Liver (tissue), 3 donors: Measurements from ENCODE around the gene MAGI1.

Source experiments
- RXRA ChIP-seq, 2 donors: IDR thresholded peaks; 2 replicates each; pipeline ENCODE4 v1.6.1; 2017 to 2018; ENCODE audit warnings: antibody characterized with exemption in 2 of 2, mild to moderate bottlenecking in 1 of 2
- SP1 ChIP-seq: IDR thresholded peaks from 2 replicates; pipeline ENCODE4 v1.6.1; 2018; ENCODE audit warnings: antibody characterized with exemption, mild to moderate bottlenecking
- TF ChIP-seq, protein P1 (sequence below): fragments of 150-350 bp; IDR thresholded peaks from 2 replicates; pipeline ENCODE4 v1.5.1; 2017; ENCODE audit warnings: improper control_type of control experiment, low read depth, low read length; ENCODE audit not compliant: missing input control
- TF ChIP-seq, protein P2 (sequence below): IDR thresholded peaks from 2 replicates; pipeline ENCODE4 v1.6.1; 2016; ENCODE audit warnings: antibody characterized with exemption
- donor health status: healthy.
- donor health status: healthy.

DNA sequence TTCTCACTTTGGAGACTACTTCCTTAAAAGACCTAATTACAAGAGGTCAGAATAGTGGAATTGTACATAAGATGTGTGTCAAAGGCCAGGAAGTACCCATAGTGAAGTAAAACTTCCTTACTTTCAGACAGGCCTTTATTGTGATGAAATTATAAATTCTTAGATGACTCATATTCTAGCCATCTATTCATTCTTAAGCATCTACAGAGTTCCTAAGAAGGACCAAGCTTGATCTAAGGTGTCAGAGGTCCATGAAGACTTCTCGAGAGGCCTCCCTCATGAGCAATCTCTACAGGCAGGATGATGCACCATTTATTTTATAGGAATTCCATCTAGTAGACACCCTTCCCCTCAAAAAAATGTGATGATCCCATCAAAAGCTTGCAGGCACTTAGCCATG, 493.3 kb downstream of the MAGI1 start:
- TF ChIP-seq, protein P1, sequence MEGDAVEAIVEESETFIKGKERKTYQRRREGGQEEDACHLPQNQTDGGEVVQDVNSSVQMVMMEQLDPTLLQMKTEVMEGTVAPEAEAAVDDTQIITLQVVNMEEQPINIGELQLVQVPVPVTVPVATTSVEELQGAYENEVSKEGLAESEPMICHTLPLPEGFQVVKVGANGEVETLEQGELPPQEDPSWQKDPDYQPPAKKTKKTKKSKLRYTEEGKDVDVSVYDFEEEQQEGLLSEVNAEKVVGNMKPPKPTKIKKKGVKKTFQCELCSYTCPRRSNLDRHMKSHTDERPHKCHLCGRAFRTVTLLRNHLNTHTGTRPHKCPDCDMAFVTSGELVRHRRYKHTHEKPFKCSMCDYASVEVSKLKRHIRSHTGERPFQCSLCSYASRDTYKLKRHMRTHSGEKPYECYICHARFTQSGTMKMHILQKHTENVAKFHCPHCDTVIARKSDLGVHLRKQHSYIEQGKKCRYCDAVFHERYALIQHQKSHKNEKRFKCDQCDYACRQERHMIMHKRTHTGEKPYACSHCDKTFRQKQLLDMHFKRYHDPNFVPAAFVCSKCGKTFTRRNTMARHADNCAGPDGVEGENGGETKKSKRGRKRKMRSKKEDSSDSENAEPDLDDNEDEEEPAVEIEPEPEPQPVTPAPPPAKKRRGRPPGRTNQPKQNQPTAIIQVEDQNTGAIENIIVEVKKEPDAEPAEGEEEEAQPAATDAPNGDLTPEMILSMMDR, result no peak
- no peak for TF ChIP-seq SP1
- TF ChIP-seq RXRA (IDR thresholded peaks at IDR 0.05), result no peak
- TF ChIP-seq, protein P2, sequence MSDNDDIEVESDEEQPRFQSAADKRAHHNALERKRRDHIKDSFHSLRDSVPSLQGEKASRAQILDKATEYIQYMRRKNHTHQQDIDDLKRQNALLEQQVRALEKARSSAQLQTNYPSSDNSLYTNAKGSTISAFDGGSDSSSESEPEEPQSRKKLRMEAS, result no peak
